ENCODE results near the gene KAT8. TPM values are rescaled to one million over a fixed set of nuclear protein-coding genes. Genes with fewer than 3 reads are reported as not detected.

Gene KAT8
- total and polyA plus RNA-seq, 2 of the 13 experiments (the other 11 are each of a cell fraction or from before 2014, with no cell fraction given), result 79.0 to 84.2 TPM

DNA sequence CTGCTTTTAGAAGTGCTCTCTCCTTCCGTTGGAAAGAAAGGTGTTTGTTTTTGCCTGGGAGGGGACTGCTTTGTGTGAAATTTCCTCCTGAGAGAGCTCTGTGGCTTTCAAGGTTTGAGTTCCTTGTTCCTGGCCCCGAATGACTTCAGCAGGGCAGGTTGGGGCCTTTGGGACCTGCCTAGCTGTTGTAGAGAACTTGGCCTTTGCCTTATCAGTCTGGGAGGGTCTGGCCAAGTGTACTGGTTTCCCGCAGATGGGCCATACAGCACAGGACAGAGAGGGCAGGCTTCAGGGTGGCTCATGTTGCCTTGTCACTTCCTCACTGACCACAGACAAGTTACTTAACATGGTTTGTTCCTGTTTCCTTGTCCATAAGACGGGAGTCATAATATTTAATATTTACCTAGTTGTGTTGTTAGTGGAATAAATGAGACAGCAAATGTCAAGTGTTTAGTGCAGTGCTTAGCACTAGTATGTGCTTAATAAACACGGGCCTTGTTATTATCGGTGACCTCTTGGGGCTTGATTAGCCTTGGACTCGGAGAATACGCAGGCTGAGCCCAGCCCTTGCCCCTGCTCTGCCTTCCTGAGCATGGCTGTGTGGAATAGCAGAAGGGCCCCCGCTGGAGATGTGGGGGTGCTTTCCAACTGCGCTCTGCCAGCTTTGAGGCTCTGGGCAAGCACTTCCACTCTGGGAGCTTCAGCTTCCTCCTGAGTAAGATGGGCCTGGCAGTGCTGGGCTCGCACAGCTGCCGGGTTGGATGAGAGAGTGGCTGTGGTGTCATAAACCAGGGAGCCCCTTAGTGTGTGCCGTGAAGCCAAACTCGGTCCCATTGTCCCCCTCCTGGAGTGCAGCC, 11.5 kb downstream of the KAT8 start:
- Histone ChIP-seq H3K9me3 (ENCODE audit: low read length) (no peaks in the 10 kb centered on the region), H3K4me2 (ENCODE audit: low read depth, low read length) (no peak overlapping the region), H3K9ac (ENCODE audit: insufficient read depth, low read depth, low read length) (no peak overlapping the region), H3K79me2 (ENCODE audit: insufficient read depth, low read length) (no peaks in the 10 kb centered on the region), H3K4me1 (ENCODE audit: insufficient read depth, low read length) (peaks cover 4% of the 10 kb centered on the region; the same call in 1 of the 2 replicates), H2AFZ (ENCODE audit: low read length) (no peak overlapping the region), H3K36me3 (replicated peaks in 1 of 2; ENCODE audit: control insufficient read depth in 1 of 2, insufficient read depth in 2 of 2, low read length in 2 of 2) (peaks cover 17 to 18% of the 10 kb centered on the region in 2 experiments; a peak in 4 of 5 replicates), H4K20me1 (ENCODE audit: insufficient read depth, low read length) (no peaks in the 10 kb centered on the region), H3K27ac (ENCODE audit: extremely low read length, insufficient read depth, low read length) (no peak overlapping the region), H3K4me3 (replicated peaks in 1 of 3; ENCODE audit: insufficient read depth in 1 of 3, low read depth in 2 of 3, low read length in 3 of 3) (no peak overlapping the region), H3K27me3 (ENCODE audit: control insufficient read depth in 1 of 2, insufficient read depth in 2 of 2, low read length in 2 of 2) (no peaks in the 10 kb centered on the region)
- intact Hi-C loops (cut with micrococcal nuclease; ENCODE audit: unreplicated experiment), result no loop called here
- BruUV-seq (replicated peaks), result no TSS peak
- DNase-seq (ENCODE audit: low spot score), result no peak
- ChIA-PET CTCF (ENCODE audit: low intra/inter-chr PET ratio, low total read pairs) (no interaction called here), POLR2A (interaction anchor here (0.5 to 4.2 kb wide), 4 partner anchors 11 to 14 kb away, joined by 3 to 17 read pairs (median 4); partner anchors contain the start of gene KAT8)
- in situ Hi-C loops (cut with HindIII; ENCODE audit: extremely low pct_ligation_motif_present, low pct_unique_long_range_greater_than_20kb), result no loop called here
- no peak for ATAC-seq
- FAIRE-seq, result no peak
- WGBS (ENCODE audit: low lambda C conversion rate), result 93% methylated on average over 14 of the region's 14 CpGs
- TF ChIP-seq NFYC (CRISPR knock-in tag; IDR thresholded peaks at IDR 0.05) (no peak), IRX3 (CRISPR knock-in tag; IDR thresholded peaks at IDR 0.05; ENCODE audit: borderline replicate concordance, low read depth) (no peak), MED13 (CRISPR knock-in tag; IDR thresholded peaks at IDR 0.05) (no peak), ZNF891 (CRISPR knock-in tag; IDR thresholded peaks at IDR 0.05) (no peak), ZNF607 (CRISPR knock-in tag; IDR thresholded peaks at IDR 0.05; ENCODE audit: borderline replicate concordance) (no peak), ZSCAN21 (CRISPR knock-in tag; IDR thresholded peaks at IDR 0.05; ENCODE audit: borderline replicate concordance) (no peak), ZNF331 (CRISPR knock-in tag; IDR thresholded peaks at IDR 0.05) (no peak), ZNF549 (CRISPR knock-in tag; IDR thresholded peaks at IDR 0.05) (no peak), ZBTB20 (CRISPR knock-in tag; IDR thresholded peaks at IDR 0.05; ENCODE audit: borderline replicate concordance, low read depth) (no peak)
- TF ChIP-seq, protein P1, sequence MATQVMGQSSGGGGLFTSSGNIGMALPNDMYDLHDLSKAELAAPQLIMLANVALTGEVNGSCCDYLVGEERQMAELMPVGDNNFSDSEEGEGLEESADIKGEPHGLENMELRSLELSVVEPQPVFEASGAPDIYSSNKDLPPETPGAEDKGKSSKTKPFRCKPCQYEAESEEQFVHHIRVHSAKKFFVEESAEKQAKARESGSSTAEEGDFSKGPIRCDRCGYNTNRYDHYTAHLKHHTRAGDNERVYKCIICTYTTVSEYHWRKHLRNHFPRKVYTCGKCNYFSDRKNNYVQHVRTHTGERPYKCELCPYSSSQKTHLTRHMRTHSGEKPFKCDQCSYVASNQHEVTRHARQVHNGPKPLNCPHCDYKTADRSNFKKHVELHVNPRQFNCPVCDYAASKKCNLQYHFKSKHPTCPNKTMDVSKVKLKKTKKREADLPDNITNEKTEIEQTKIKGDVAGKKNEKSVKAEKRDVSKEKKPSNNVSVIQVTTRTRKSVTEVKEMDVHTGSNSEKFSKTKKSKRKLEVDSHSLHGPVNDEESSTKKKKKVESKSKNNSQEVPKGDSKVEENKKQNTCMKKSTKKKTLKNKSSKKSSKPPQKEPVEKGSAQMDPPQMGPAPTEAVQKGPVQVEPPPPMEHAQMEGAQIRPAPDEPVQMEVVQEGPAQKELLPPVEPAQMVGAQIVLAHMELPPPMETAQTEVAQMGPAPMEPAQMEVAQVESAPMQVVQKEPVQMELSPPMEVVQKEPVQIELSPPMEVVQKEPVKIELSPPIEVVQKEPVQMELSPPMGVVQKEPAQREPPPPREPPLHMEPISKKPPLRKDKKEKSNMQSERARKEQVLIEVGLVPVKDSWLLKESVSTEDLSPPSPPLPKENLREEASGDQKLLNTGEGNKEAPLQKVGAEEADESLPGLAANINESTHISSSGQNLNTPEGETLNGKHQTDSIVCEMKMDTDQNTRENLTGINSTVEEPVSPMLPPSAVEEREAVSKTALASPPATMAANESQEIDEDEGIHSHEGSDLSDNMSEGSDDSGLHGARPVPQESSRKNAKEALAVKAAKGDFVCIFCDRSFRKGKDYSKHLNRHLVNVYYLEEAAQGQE (IDR thresholded peaks at IDR 0.05; ENCODE audit: borderline replicate concordance in 1 of 2, low read depth in 1 of 2, low read length in 2 of 2), result no peak
- TF ChIP-seq, protein P2, sequence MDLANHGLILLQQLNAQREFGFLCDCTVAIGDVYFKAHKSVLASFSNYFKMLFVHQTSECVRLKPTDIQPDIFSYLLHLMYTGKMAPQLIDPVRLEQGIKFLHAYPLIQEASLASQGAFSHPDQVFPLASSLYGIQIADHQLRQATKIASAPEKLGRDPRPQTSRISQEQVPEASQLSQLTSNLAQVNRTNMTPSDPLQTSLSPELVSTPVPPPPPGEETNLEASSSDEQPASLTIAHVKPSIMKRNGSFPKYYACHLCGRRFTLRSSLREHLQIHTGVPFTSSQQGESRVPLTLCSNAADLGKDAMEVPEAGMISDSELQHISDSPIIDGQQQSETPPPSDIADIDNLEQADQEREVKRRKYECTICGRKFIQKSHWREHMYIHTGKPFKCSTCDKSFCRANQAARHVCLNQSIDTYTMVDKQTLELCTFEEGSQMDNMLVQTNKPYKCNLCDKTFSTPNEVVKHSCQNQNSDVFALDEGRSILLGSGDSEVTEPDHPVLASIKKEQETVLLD (CRISPR knock-in tag; IDR thresholded peaks at IDR 0.05; ENCODE audit: low read depth), result no peak
- TF ChIP-seq, protein P3, sequence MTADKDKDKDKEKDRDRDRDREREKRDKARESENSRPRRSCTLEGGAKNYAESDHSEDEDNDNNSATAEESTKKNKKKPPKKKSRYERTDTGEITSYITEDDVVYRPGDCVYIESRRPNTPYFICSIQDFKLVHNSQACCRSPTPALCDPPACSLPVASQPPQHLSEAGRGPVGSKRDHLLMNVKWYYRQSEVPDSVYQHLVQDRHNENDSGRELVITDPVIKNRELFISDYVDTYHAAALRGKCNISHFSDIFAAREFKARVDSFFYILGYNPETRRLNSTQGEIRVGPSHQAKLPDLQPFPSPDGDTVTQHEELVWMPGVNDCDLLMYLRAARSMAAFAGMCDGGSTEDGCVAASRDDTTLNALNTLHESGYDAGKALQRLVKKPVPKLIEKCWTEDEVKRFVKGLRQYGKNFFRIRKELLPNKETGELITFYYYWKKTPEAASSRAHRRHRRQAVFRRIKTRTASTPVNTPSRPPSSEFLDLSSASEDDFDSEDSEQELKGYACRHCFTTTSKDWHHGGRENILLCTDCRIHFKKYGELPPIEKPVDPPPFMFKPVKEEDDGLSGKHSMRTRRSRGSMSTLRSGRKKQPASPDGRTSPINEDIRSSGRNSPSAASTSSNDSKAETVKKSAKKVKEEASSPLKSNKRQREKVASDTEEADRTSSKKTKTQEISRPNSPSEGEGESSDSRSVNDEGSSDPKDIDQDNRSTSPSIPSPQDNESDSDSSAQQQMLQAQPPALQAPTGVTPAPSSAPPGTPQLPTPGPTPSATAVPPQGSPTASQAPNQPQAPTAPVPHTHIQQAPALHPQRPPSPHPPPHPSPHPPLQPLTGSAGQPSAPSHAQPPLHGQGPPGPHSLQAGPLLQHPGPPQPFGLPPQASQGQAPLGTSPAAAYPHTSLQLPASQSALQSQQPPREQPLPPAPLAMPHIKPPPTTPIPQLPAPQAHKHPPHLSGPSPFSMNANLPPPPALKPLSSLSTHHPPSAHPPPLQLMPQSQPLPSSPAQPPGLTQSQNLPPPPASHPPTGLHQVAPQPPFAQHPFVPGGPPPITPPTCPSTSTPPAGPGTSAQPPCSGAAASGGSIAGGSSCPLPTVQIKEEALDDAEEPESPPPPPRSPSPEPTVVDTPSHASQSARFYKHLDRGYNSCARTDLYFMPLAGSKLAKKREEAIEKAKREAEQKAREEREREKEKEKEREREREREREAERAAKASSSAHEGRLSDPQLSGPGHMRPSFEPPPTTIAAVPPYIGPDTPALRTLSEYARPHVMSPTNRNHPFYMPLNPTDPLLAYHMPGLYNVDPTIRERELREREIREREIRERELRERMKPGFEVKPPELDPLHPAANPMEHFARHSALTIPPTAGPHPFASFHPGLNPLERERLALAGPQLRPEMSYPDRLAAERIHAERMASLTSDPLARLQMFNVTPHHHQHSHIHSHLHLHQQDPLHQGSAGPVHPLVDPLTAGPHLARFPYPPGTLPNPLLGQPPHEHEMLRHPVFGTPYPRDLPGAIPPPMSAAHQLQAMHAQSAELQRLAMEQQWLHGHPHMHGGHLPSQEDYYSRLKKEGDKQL (CRISPR knock-in tag; IDR thresholded peaks at IDR 0.05; ENCODE audit: low read depth), result no peak

Data from HepG2 (cell line).